Activated CD4-positive, alpha-beta T cell treated with anti-CD3 and anti-CD28 coated beads, Interleukin-2, amount 50 U/mL, for 24 hours (primary cell): Measurements from ENCODE around the gene SP4.

Source experiments
- DNase-seq, 2 donors: peaks; one replicate each; pipeline ENCODE4 v3.0.0-alpha.2; 2020; ENCODE audit warnings: low read depth in 1 of 2, low spot score in 1 of 2

Gene SP4

DNA sequence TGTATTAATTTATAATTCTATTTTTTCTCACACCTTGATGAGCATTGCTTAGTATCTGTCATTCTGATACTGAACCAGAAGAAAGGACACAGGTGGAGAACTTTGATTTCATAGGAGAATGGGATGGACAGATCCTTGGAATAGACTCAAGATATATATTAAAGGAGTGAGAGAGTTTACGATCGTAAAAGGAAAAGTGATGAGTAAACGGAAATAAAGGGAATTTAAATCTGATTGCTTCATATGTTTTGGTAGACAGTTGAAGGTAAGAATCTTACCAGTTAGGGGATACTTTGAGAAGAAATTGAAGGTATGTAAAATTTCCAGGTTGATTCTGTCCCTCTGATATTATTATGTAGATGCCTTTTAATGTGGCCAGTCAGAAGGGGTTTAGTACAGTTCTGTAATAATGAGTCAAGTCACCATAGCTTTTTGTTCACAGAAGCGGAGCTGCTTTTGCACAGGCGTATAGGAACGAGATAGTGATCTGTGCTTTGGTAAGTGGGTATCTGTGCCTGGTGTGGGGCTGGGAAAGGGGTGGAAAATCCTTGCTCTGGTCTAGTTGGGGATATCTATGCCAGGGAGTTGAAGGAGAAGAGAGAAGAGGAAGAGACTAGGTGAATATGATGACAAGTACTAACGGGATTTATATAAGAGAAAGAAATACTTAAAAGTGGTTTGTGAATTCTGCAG is 15.4 kb downstream of the SP4 start:
- DNase-seq, result no peak

GRCh38 chr7:21448974-21449373 is 21.1 kb downstream of the SP4 start:
- DNase-seq, result no peak

- DNase-seq, result no peak
Measured at GRCh38 chr7:21450076-21450475, 22.2 kb downstream of the SP4 start.

- no peak for DNase-seq
Measured at GRCh38 chr7:21450941-21451340, 23.1 kb downstream of the SP4 start.

DNA sequence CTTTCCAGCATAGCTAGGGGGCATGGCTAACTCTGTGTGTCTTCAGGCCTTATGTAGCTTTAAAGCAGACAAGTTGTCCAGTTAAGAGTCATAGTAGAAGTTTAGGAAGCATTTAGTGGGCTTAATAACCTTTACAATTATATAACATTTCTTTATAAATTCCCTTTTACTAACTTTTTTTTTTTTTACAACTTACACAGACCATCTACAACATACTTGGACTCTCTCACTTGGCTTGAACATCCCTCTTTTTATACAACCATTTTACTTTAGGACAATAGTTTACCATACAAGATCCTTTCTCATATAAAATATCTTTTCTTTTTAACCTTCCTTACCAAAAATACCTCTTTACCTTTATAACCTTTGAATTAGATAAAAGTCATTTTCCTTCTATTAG is 26.3 kb downstream of the SP4 start:
- DNase-seq, result no peak

DNA sequence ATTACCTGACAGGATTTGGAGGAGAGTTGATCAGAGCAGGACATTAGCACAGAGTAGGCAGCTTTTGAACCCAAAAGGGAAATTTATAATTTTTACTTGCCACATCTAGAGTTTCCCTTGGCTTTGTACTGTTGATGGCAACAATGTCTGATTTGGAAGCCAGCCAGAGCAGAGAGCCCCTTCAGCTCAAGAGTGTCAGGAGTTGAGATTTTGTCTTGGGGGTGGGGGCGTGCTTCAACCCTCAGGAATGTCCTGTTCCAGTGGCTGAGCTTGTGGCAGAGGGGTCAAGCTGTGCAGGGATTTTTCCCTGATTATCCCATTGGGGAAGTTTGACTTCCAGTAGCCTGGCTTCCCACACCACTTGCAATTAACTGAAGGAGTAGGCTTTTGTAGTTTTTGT is 27.0 kb downstream of the SP4 start:
- no peak for DNase-seq

- no peak for DNase-seq
Measured at GRCh38 chr7:21461282-21461681, 33.4 kb downstream of the SP4 start.

DNA sequence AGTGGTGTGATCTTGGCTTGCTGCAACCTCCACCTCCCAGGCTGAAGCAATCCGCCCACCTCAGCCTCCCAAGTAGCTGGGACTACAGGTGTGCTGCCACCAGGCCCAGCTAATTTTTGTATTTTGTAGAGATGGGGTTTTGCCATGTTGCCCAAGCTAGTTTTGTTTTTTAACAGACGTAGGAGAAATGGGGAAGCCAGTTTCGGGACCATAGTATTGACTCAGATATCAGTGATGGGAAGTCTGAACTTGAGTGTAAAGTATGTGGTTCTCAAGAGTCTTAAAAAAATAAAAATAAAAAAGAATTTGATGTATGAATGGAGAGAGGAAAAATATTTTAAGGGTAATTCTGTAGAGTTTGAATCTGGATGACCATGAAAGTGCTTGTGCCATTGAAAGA is 34.2 kb downstream of the SP4 start:
- no peak for DNase-seq

- DNase-seq, result no peak
Measured at GRCh38 chr7:21463524-21463923, 35.6 kb downstream of the SP4 start.

DNA sequence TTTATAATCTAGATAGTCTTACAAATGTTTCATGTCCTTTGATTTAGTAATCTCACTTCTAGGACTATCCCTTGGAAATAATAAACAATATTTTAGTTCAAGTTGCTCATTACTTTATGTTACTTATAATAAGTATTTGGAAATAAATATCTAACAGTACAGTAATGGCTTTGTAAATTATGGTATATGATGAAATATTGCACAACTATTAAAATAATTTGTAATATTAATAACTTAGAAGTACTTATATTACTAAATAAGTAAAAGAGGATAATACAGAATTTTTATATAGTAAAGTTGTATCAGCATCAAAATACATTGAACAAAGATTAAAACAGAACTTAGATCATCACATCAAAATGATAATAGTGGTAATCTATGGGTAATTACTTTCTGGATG is 41.1 kb downstream of the SP4 start:
- no peak for DNase-seq

DNA sequence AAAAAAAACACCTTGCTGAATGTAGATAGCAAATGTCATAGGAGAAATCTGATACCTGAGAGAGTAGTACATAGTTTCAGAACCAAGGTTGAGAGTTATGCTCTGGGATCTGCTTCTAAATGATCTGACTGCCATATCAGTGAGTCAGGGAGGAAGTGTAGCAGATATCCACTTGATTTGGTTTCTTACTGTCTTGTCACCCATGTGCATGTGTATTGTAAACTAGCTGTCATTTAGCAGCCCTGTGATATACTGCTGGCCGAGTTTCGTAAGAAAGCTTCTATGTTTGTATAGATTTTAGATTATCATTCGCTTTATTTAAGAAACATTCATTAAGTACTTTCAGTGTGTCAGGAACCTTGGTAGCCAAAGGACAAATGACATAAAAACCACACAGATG is 42.0 kb downstream of the SP4 start:
- DNase-seq, result no peak

- no peak for DNase-seq
Measured at GRCh38 chr7:21472029-21472428, 44.1 kb downstream of the SP4 start.

- no peak for DNase-seq
Measured at GRCh38 chr7:21476429-21476828, 48.5 kb downstream of the SP4 start.

- no peak for DNase-seq
Measured at GRCh38 chr7:21480693-21481403, 53.0 kb downstream of the SP4 start.

- DNase-seq, result no peak
Measured at GRCh38 chr7:21486511-21486910, 58.6 kb downstream of the SP4 start.

DNA sequence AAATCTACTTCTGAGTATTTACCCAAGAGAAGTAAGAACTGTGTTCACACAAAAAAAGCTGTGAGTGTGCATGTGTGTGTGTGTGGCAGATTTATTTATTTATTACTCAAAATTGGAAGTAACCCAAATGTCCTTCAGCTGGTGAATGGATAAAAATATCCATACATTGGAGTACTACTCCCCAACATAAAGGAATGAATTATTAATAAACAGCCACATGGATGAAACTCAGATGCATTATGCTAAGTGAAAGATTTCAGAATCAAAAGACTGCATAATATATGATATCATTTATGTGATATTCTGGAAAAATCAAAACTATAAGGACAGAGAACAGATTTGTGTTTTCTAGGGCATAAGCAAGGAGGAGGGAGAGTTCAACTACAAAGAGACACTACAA is 67.8 kb downstream of the SP4 start:
- DNase-seq, result no peak

- no peak for DNase-seq
Measured at GRCh38 chr7:21497072-21497471, 69.2 kb downstream of the SP4 start.

DNA sequence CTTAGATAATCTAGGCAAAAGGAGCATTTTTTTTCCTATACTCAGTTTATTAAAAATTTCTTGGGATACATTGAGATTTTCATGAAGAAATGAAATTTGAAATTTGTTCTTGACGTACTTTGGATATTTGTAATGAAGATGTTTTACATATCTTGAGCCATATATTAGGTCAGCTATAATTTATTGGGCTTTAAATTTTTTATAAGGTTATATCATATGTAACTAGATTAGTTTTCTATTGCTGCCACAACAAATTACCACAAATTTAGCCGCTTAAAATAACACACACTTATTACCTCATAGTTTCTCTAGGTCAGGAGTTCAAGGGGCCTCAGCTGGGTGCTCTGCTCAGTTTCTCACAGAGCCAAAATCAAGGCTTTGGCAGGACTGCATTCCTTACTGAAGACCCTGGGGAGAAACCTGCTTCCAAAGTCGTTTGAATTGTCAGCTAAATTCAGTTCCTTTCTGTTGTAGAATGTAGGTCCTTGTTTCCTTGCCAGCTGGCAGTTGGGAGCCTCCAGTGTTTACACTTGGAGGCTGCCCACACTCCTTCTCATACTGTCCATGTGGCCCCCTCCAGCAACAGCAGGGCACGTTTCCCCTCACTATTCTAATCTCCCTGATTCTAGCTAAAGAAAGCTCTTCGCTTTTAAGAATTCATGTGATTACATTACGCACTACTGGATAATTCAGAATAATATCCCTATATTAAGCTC is 72.4 kb downstream of the SP4 start:
- no peak for DNase-seq

DNA sequence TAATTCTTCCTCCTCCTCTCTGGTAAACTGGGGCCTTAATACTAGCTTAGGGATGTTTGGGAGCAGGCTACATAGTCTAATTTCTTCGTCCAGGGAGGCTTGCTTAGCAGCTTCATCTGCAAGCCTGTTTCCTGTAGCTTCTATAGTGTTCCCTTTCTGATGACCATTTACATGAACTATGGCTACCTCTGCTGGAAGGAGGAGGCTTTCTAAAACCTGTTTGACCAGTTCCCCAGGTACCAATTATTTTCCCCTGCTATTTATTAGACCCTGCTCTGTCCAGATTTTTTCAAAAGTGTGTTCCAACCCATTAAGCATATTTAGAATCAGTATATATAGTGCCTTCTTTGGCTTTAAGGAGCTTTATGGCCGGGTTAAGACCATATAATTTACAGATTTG is 76.1 kb downstream of the SP4 start:
- DNase-seq, result no peak

DNA sequence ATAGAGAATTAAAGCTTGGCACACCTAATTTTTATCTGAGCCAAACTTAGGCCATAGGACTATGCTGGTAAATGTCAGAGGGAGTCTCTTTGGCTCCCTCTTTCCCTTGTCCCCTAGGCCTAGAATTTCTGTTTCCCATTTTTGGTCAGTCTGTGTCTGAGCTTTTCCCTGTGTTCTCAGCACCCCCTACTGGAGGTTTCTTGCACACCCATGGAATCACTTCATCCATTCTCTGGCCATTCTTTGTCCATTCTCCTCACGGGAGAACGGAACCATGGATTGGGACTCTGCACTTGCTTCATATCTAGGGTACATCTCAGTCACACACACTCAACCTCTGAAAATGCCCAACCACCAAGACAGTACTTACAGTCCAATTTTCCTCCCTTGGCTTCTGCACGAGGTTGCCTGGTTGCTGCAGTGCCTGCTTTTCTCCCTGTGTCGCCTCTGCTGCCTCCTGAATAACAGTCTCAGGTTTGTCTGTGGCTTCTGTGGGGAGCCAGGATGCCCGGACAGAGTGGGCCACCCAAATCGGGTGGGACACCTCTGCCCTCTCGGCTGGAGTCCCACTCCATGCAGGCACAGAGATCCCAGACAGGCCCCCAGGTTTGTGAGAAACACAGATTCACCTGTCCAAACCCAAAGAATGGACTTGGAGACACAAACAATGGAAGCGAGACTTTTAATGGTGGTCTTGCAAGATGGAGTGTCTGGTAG is 79.9 kb downstream of the SP4 start:
- DNase-seq, result peak in 1 of 2 donors; percentile 24

GRCh38 chr7:21508538-21508937 is 80.7 kb downstream of the SP4 start:
- no peak for DNase-seq

DNA sequence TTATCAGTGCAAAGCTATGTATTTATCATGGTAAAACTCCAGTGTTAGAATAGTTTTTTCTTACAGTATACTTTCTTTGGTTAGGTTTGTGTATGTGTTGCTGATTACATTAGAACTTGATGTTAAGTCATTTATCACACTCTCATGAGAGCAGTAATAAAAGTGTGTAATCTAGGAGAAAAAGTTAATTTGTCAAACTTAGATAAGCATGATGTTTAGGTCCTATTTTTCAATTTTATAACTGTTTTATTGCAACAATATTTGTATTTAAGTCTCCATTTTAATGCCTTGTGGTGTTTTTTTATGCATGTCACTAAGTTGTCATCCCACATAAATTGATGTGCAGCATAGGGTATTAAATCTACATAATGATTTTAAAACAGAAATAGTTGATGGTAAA is 86.2 kb downstream of the SP4 start:
- no peak for DNase-seq
